ENCODE data around the gene RRAS2.
A peak's percentile ranks its signal among the peaks of the same experiment; 100 is the strongest.

Gene RRAS2

GRCh38 chr11:14322510-14322909 lies 36.5 kb downstream of the RRAS2 start:
- H3K4me3 ChIP-seq (ENCODE audit: low read depth, low read length) = no peak overlapping the region
- in situ Hi-C loops (cut with HindIII; ENCODE audit: low sequenced_read_pairs) = no loop called here
- TF ChIP-seq CTCF (IDR thresholded peaks at IDR 0.05; ENCODE audit: low read depth, low read length) = no peak
- DNase-seq (ENCODE audit: low read depth, low spot score) = no peak

GRCh38 chr11:14320020-14320419 lies 39.0 kb downstream of the RRAS2 start:
- DNase-seq (ENCODE audit: low read depth, low spot score) = peak; percentile 91
- in situ Hi-C loops (cut with HindIII; ENCODE audit: low sequenced_read_pairs) = no loop called here
- H3K4me3 ChIP-seq (ENCODE audit: low read depth, low read length) = no peak overlapping the region
- no peak for TF ChIP-seq CTCF (IDR thresholded peaks at IDR 0.05; ENCODE audit: low read depth, low read length)

GRCh38 chr11:14318581-14318981 lies 40.4 kb downstream of the RRAS2 start:
- DNase-seq (ENCODE audit: low read depth, low spot score) = no peak
- in situ Hi-C loops (cut with HindIII; ENCODE audit: low sequenced_read_pairs) = no loop called here
- TF ChIP-seq CTCF (IDR thresholded peaks at IDR 0.05; ENCODE audit: low read depth, low read length) = no peak
- no peak overlapping the region for H3K4me3 ChIP-seq (ENCODE audit: low read depth, low read length)

GRCh38 chr11:14317659-14318325 lies 41.2 kb downstream of the RRAS2 start:
- DNase-seq (ENCODE audit: low read depth, low spot score) = no peak
- in situ Hi-C loops (cut with HindIII; ENCODE audit: low sequenced_read_pairs) = no loop called here
- H3K4me3 ChIP-seq (ENCODE audit: low read depth, low read length) = no peak overlapping the region
- TF ChIP-seq CTCF (IDR thresholded peaks at IDR 0.05; ENCODE audit: low read depth, low read length) = no peak

- no peak overlapping the region for H3K4me3 ChIP-seq (ENCODE audit: low read depth, low read length)
- in situ Hi-C loops (cut with HindIII; ENCODE audit: low sequenced_read_pairs) = no loop called here
- TF ChIP-seq CTCF (IDR thresholded peaks at IDR 0.05; ENCODE audit: low read depth, low read length) = no peak
- DNase-seq (ENCODE audit: low read depth, low spot score) = no peak
Observed at GRCh38 chr11:14315130-14315529, 43.9 kb downstream of the RRAS2 start.

- H3K4me3 ChIP-seq (ENCODE audit: low read depth, low read length) = no peak overlapping the region
- in situ Hi-C loops (cut with HindIII; ENCODE audit: low sequenced_read_pairs) = no loop called here
- no peak for DNase-seq (ENCODE audit: low read depth, low spot score)
- no peak for TF ChIP-seq CTCF (IDR thresholded peaks at IDR 0.05; ENCODE audit: low read depth, low read length)
Observed at GRCh38 chr11:14314127-14314526, 44.9 kb downstream of the RRAS2 start.
